Transverse colon (tissue), 4 donors: ENCODE measurements around the gene FOXD4.
"Not testable (repeated sequence)": the region's sequence is repeated elsewhere in the genome, so short reads cannot be mapped to it uniquely, and the experiment has no call there.

Experiments used
- CTCF ChIP-seq, 5 experiments: fragments of 200-600 bp in 3 of 5; fragments of 450-650 bp in 2 of 5; sonication (generic) in 3 of 5; IDR thresholded peaks; 1 replicate in 2 of 5; 2 replicates in 3 of 5; pipeline ENCODE4 v1.5.1; 2016 to 2017; ENCODE audit warnings: antibody characterized with exemption in 5 of 5, inconsistent platforms in 3 of 5, mild to moderate bottlenecking in 2 of 5, moderate library complexity in 1 of 5
- POLR2AphosphoS5 ChIP-seq, 3 donors: sonication (generic); formaldehyde crosslinking; IDR thresholded peaks; one replicate each; pipeline ENCODE4 v1.6.1; 2016; ENCODE audit warnings: antibody characterized with exemption in 3 of 3

- TF ChIP-seq CTCF, POLR2AphosphoS5 (IDR thresholded peaks at IDR 0.05): not testable (repeated sequence)
Observed at GRCh38 chr9:73076-73899, 44.9 kb downstream of the FOXD4 start.
